NCI-H2107 treated with DMSO at 0.1 percent for 48 hours (cell line): Measurements from ENCODE around the gene ADAMTS9.

Experiments used
- DNase-seq: peaks from one replicate; lab custom pipeline; 2025; ENCODE audit not compliant: unreplicated experiment; lab: John Stamatoyannopoulos, UW

The ADAMTS9 gene

DNA sequence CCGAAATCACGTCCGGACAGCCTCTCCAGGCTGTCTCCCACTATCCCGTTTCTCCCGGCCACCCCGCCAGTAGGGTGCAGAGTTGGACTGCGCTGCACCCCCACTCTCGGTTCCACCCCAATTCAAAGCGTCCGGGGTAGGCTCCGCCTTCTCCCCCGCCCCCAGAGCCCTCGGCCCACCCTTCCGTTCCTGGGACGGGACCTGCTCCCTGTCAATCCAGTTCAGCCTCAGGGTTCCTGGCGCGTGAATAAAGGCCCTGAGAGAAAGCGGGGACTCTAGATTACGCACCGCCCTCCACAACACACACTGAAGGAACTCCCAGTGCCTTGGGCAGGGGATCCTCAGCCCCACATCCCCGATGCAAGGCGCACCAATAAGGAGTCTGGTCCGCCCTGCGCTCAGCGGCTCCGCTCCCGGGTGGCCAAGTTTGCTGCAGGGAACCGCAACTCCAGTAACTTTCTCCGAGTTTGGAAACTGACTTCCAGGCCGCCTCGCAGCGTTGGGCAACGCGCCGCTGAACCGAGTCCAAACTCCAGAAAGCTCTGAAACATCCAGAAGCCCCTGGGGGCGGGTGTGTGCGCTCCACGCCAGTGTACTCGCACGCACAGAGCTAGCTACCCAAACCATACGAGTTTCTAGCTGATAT, 1.9 kb downstream of the ADAMTS9 start:
- DNase-seq: no peak

DNA sequence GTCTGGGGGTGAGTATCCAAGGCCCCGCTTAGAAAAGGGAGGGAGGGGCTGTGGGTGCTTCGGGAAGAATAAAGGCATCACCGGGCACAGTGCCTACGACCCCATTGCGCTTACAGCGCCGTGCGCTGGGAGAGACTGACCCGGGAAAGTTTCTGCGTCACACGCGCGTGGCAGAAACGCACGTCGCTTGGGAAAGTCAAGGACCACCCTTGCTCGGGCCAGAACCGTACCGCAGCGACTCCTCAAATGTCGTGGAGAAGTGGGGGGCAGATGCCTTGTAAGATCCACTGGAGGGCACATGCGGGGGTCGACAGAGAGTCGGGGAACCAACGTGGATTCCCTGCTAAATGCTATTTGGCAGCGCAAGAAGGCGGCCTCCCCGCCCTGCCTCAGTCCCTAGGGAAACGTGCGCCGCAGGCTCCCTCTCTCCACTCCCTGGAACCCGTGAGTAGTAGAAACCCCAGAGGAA, 2.4 kb downstream of the ADAMTS9 start:
- no peak for DNase-seq

DNA sequence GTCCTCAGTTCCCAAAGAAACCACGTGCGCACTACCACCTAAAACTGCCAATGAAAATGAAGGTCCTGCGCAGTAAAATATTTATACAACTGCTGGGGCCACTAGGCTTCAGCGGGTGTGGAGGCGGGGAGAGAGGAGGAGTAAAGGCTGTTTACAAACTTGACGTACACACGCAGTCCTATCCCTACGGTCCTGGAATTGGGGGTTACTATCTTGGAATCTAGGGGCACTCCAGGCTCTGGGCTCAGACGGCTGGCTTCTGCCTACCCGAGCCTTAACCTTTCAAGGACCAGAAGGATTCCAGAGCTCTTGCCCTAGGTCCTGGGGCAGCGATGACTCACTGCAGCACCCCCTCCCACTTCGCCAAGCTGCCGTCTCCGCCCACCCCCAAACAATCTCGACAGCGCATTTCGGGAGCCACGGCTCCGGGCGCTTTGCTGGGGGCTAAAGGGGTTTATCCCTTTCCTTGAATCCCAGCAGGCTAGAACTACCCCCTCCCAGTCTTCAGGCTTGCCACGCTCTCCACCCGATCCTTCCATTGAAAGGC, 3.0 kb downstream of the ADAMTS9 start:
- DNase-seq: no peak

DNA sequence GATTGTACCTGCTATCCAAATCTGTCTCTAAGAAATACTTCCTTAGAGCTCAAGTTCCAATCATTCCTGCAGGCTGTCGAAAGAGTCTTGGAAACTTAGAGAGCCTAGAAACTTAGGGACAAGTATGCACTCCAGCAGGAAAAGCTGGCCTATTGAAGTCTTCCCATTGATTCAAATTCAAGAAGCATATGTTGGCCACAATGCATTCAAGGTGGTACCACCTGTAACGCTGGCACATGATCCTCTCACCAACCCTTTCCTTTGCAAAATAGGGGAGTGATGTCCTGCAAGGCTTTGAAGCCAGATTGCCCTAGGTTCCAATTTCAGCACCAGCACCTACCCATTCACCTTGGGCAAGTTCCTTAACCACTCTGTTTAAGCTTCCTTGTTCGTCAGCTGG, 6.0 kb downstream of the ADAMTS9 start:
- no peak for DNase-seq

DNA sequence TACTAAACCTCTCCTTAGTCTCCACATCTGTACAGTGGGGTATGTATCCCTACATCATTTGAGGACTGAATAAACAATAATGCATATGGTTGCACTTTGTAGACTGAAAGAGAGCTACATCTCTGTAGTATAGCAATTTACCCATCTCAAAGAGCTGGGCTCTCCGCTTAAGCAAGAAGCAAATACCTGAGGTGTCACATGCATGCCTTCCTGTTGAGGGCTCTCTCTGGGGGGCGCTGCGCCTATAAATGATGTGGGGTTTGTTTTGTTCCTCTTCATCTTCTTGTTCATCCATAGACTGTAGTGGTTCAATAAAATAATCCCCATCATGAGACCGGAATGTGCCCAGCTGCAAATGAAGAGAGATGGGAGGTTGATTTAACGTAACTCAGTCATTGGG, 6.8 kb downstream of the ADAMTS9 start:
- DNase-seq: no peak

DNA sequence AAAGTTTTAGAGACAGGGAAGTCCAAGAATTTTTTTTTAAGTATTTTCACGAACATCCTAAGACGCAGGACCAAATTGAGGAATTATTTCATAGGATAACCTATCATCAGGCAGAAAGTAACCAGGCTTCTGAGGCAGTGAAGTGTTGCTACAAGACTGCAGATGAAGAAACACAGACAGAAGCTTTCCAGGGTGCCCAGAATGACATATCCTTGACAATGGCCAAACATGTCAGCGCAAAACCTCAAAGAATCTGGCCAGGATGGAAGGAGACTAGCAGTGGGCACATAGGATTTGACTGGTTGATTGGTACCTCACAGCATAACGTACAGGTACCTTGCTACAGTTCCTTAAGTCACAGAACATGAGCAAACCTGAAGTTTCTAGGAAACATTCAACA, 7.5 kb downstream of the ADAMTS9 start:
- DNase-seq: no peak

DNA sequence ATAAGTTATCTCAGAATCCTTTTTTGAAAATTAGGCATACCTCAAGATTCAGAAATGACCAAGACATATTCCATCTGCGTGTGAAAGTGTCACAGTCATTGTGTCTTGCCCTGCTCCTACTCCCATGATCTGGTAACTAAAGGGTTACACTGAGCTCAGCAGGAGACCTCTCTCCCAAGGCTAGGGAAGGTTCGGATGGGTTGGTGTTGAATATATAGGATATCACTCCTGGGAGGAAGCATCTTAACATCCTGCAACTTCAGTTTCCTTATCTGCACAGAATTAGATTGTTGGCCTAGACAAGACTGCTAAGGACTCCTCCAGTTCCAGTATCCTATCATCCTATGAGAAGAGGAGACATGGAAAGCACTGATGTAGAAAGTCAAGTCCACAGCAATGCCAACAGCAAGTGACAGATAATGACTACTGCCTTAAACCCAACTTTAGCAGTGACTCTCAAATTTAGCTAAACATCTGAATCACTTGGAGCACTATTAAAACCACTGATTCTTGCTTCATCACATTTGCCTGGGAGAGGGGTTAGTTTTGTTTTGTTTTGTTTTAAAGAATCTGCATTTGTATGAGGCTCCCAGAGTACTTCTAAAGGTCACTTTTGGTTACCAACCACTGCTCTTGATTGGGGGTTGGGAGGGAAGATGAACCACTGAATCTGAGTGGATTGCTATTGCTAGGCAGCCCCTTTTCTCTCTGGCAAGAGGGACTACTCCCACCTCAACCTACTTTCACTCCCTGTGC, 9.7 kb downstream of the ADAMTS9 start:
- DNase-seq: no peak

DNA sequence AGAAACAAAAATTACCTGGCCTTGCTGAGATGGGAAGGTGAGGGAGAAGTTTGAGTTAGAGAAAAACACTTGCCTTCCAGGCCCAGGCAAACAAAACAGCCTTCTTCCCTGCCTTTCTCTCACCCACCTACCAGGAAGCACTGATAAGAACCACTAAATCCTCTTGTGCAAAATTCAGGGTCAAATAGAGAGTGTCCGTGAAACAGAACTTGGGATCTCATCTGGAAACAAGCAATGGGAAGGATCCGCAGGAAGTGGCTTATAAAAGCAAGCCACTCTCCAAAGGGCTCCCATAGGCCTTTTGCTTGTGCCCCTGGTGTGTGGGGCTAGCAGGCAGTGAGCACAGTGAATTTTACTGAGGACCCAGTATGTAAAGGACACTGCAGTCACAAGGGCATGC, 11.0 kb downstream of the ADAMTS9 start:
- no peak for DNase-seq

DNA sequence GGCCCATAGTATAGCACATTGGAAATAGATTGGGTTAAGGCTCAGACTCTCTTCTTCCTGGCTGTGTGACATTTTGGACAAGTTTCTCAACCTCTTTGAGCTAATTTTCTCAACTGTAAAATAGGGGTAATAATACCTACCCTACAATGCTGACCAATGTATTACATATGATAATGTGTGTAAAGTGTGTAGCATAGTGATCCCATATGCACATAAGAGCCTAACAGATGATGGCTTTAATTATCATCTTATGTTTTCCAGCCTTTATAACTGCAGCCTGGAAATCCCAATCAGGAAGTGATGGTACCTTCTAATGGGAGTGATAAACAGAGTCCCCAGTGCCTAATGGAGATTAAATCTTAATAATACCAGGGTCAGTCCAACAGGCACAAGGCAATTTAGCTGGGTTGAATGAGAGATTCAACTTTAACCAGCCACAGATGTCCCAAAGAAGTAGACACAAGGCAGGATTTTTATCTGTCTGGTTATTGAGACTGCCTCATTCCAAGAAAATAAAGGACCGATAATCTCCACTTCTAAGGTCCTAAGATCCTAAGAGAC, 12.0 kb downstream of the ADAMTS9 start:
- no peak for DNase-seq

DNA sequence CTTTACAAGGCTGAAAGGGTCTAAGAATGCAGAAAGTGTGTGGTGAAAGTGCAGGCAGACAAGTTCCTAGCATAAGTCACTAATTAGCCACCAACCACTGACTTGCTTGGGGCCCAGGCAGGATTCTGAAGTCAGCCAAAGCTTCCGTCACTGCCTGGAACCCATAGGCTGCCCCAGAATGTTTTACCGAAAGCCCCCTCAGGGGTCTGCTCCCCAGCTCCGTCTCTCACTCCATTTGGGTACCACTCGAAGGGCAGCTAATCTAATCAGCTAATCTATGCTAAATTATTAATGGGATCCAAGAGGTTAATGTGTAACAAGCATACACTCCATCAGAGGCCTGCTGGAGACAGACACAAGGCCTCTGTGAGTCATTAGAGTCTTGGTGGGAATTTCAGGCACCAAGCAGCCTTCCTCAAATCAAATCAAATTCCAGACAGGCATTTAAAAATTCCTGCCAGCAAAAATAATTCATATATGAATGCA, 13.2 kb downstream of the ADAMTS9 start:
- no peak for DNase-seq

DNA sequence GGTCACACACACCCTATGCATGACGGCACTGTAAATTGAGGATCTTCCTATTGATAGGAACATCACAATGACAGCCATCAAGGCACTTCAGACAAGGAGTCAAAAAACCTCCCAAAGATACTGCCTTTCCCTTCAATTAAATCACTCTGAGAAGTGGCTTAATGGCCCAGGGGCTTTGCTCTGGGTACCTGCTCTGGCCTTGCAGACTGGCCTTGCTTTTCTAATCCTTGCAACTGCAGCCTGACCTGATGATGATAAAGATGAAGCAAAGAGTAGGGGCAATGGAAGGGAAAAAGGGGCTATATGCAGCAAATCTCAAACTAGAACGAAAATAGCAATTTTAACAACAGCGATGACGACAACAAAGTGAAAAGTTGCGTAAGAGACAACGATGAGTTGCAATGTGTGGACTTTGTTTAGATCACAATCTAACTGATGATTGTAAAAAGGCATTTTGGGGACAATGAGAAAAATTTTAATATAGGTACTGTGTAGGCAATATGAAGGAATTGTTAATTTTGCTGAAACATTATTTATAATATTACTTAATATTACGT, 14.6 kb downstream of the ADAMTS9 start:
- no peak for DNase-seq

DNA sequence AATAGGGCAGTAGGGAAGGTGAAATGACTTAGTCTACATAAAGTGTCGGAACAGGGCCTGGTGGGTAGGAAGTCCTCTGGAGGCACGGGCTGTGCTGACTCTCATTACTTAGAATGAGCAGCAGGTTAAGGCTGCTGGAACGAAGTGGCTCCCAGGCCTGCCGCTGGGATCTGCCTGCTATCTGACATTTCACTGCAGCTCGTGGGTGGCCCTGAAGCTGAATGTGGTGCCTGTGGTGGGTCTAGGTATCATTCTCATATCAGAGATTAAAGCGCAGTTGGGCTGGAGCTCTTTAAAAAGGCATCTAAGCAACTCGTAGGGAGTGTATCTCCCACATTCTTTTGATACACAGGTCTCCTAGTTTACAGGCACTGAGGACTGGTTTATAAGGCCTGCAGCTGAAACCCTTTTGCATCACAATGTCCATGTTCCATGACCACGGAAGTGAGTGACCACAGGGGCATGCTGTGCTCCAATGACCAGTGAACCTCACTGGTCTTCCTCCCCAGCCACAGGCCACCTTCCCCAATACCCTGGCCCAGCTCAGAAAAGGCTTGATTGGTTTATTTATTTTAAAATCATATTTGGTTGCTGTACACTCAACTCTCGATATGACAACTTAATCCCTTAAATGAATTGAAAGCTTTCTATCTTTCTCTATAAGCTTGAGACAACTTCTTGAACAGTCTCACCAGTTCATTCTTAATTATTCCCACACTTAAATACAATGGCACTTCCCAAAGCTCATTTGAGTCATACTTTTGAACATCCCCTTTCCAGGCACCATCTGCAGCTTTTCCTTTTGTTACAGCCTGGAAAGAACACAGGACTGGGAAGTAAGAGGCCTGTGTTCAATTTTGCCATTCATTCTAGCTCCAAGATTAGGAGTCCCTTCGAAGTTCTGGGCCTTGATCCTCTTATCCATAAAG, 19.0 kb downstream of the ADAMTS9 start:
- DNase-seq: no peak

DNA sequence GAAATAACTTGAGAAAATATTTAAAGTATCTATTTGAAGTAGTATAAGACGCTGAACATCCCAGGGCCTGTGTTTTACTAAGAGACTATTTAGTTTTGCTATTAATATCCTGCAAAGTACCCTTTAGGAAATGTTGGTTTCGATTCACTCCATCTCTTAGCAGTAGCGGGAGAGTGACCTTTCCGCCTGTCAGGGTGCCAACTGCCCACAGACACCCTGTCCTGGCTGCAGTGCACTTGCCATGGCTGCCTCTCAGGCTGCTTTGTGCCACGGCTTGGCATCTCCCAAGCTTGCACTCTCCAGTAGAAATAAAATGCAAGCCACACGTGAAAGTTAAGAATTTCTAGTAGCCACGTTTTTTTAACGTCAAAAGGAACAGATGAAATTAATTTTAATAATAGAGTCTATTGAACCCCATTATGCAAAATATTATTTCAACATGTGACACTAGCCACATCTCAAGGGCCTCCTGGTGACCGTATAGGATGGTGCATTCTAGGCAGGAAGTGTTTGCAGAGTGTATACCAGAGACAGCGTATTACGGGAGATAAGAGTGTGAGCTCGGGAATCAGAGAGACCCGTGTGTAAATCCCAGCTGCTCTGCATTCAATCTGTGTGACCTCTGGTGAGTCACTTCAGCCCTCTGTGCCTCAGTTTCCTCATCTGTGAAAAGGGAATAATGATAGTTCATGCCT, 19.8 kb downstream of the ADAMTS9 start:
- DNase-seq: no peak

DNA sequence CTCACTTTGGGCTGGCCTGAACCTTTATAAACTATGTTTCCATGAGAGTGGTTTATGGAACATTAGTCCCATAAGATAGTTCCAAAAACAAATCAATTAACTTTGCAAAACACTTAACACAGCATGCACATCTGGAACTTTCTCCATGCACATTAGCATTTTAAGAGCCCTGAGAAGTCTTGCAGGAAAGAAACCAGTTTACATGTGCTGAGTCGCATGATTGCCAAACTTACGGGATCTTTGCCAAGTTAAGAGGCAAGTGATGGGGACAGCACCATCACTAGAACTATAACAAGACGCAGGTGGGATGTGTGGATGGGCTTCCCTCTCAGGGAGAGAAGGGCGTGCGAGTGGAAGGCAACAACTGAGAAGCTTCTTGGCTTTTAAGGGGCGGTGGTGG, 20.7 kb downstream of the ADAMTS9 start:
- no peak for DNase-seq

DNA sequence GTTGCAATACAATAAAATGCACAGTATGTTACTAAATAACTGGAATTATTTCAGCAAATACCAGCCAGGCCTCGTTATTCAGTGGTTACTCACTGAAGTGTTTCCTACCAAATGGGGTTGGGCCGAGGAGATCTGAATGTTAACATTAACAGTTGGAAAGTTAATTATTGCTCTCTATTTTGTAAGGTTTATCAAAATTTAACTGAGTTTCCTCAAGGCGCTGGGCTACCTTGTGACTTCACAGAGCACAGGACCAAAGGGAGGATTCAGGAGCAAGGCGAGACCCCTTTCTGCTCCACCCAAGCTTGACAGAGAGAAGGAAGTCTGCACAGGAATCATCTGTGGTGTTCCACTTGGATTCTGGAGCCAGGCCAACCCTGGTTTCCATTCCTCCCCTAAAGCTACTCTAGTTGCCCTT, 21.6 kb downstream of the ADAMTS9 start:
- no peak for DNase-seq

DNA sequence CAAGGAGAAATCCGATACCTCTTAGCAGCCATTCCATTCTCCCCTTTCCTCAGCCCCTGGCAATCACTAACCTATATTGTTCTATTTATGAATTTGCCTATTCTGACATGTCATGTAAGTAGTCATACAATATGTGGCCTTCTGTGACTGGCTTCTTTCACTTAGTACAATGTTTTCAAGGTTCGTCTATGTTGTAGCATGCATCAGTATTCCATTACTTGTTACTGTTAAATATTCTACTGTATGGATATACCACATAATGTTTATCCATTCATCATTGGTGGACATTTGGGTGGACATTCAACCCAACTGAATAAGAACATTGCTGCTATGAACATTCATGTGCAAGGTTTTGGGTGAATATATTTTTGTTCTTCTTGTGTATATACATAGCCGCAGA, 23.4 kb downstream of the ADAMTS9 start:
- no peak for DNase-seq

DNA sequence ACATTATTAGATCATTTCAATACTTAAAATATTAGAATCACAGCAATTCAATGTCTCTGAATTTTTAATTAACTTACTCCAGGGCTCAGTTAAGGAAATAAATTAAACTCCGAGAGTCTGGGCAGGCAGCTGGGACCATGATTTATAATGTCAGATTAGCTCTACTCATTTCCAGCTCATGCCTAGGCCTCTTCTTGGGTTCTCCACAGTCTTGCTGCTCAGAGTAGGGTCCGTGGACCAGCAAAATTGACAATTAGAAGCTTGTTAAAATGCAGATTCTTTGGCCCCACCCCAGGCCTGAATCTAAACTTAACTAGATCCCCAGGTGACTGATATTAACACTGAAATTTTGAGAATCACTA, 28.2 kb downstream of the ADAMTS9 start:
- DNase-seq: no peak

DNA sequence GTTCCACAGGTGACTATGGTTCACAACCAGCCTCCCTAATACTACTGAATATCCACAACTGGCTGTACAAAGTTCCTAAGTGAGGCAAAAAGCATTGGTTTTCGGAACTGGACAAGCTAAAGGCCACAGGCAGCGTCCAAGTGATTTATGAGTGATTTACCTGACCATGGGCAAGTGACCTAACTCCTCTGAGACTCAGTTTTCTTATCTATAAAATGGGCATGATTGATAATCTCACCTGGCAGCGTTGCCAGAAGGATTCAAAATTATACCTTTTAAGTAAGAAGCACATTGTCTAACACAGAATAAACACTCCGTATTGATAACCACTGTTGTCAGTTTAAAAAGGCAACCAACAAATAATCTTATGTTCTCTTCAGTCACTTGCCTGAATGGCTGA, 29.8 kb downstream of the ADAMTS9 start:
- DNase-seq: no peak

DNA sequence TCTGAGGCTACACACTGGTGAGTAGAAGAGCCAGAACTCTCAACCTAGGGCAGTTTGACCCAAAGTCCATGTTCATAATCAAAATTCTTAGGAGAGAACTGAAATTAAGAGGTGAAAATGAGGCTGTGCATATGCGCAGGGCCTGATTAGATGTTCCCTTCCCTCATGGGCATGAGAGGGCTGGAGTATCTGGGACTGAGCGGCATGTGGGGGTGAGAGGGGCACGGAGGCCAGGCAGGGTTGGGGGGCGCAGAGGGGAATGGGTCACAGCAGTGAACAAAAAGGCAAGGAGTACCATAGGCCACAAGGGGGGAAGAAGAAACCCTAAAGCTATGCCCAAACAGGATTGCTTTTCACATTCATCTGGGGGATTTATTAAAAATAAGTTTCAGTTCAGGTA, 31.3 kb downstream of the ADAMTS9 start:
- no peak for DNase-seq

DNA sequence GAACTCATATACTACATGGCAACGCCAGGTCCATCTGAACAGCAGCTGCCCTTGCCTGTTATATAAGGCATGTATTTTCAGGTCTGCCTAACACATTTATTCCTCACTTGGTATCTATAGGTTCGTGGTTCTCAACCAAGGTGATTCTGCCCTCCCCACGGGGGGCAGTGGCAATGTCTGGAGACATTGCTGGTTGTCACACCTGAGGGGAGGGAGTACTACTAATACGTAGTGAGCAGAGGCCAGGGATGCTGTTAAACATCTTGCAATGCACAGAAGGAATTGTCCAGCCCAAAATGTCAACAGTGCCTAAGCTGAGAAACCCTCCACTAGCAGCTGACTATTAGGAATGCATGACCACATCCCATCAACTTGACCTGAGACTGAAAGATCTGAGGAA, 32.6 kb downstream of the ADAMTS9 start:
- DNase-seq: no peak
